GM18502 (cell line): ENCODE results near the gene HIF1A.
A peak's percentile ranks its signal among the peaks of the same experiment; 100 is the strongest.
"Not testable (repeated sequence)": the region's sequence is repeated elsewhere in the genome, so short reads cannot be mapped to it uniquely, and the experiment has no call there.

Experiments used
- ATAC-seq: cut with Tn5 transposase; IDR thresholded peaks from one replicate; pipeline ENCODE4 v1.9.1; 2021; ENCODE audit warnings: mild to moderate bottlenecking; ENCODE audit not compliant: unreplicated experiment, poor library complexity

Gene HIF1A

DNA sequence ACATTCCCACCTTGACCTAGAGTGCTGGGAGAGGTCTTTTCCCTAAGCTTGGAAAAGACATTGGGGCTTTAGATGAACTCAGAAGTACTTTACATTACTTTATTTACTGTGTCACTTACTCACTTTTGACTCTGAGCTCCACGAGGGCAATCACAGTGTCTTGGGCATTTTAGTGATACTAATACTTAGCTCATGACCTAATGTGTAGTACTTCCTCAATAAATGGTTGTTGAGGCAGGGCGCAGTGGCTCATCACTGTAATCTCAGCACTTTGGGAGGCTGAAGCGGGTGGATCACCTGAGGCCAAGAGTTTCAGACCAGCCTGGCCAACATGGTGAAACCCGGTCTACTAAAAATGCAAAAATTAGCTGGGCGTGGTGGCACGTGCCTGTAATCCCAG, 47.1 kb downstream of the HIF1A start:
- no peak for ATAC-seq

DNA sequence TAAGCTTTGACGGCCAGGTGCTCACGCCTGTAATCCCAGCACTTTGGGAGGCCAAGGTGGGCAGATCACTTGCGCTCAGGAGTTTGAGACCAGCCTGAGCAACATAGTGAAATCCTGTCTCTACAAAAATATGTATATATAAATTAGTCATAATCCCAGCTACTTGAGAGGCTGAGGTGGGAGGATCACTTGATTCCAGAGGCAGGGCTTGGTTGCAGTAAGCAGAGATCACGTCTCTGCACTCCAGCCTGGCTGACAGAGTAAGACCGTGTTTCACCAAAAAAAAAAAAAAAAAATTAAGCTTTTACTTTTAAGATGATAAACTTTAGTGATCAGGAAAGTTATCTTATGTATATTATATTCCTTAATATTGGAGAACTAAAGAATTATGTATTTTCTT, 48.9 kb downstream of the HIF1A start:
- ATAC-seq: no peak

DNA sequence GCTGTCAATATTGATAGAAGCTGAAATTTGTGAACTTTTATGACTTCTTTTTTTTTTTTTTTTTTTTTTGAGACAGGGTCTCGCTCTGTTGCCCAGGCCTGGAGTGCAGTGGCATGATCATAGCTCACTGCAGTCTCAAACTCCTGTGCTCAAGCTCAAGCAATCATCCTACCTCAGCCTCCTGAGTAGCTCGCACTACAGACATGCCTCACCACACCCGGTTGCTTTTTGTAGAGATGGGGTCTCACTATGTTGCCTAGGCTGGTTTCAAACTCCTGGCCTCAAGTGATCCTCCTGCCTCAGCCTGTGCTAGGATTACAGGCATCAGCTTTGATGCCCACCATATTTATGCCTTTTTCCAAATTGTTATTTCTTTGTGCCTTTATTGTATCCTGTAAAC, 51.0 kb downstream of the HIF1A start:
- ATAC-seq: not testable (repeated sequence)

DNA sequence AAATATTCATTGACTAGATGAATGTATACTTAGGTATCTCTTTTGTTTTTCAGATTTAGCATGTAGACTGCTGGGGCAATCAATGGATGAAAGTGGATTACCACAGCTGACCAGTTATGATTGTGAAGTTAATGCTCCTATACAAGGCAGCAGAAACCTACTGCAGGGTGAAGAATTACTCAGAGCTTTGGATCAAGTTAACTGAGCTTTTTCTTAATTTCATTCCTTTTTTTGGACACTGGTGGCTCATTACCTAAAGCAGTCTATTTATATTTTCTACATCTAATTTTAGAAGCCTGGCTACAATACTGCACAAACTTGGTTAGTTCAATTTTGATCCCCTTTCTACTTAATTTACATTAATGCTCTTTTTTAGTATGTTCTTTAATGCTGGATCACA, 51.6 kb downstream of the HIF1A start:
- no peak for ATAC-seq

DNA sequence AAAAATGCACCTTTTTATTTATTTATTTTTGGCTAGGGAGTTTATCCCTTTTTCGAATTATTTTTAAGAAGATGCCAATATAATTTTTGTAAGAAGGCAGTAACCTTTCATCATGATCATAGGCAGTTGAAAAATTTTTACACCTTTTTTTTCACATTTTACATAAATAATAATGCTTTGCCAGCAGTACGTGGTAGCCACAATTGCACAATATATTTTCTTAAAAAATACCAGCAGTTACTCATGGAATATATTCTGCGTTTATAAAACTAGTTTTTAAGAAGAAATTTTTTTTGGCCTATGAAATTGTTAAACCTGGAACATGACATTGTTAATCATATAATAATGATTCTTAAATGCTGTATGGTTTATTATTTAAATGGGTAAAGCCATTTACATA, 52.0 kb downstream of the HIF1A start:
- ATAC-seq: no peak

DNA sequence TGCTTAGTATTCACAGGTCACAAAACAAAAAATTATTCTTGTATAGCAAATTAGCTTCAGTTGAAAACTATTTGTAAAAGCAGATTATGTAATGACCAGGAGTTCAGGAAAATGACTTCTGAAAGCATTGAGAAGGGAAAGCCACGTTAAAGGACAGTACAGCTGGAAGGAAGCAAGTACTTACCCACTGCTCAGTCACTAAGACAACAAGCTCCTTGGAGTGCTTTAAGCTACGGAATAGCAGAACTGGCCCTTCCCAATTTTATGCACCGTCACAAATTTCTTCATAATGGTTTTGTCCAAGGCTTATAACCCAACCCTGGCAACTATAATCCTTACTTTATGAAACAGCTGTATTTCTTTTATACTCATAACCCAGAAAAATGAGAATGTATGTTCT, 54.0 kb downstream of the HIF1A start:
- ATAC-seq: no peak

DNA sequence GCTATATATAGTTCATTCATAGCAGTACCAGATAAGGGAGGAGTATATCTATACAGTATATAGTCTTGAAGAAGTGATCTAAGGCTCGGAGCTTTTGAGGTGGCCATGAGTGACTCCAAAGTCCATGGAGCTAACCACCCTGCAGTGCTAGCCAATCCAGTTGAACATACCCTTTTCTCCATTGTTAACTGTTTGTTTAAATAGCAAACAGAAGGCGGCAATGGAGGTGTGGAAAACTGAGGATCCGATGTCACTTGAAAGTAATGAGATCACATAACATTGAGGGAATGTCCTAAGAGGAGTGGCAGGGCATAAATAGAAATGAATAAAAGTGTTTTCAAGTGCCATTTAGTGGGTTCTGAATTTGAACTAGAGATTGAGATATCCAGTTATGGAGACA, 54.6 kb downstream of the HIF1A start:
- ATAC-seq: no peak

DNA sequence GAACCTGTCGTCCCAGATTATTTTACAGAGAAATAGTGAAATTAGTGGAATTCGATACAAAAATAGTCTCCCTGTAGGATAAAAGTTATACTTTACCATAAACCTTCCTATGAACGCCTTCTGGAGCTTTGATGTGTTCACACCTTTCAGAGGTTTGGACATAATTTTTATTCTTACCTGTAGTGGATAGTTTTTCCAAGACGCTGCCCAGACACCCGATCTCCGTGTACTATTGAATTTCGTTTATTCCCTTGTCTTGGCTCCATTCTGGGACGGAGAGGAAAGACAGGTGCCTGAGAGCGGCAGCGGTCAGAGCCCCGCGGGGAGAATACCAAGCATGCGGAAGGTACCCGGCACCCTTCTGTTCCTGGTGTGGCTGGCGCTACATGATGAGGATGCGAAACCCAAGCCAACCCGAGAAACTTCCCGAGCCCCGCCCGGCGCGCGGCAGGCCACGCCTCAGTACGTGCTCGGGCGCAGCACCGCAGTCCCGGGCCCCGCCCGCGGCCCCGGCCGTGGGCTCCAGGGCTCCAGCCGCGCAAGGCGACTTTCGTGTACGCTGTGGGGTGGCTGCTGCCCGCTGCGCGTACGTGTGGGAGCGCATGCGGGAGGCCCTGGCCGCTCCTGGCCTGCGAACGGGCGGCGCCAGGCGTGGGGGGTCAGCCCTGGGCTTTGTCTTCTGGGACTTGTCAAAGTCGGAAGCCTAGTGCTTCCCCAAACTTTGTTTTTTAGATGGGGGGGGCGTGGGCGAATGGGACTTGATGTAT, 55.6 kb downstream of the HIF1A start:
- peak; percentile 91 for ATAC-seq

DNA sequence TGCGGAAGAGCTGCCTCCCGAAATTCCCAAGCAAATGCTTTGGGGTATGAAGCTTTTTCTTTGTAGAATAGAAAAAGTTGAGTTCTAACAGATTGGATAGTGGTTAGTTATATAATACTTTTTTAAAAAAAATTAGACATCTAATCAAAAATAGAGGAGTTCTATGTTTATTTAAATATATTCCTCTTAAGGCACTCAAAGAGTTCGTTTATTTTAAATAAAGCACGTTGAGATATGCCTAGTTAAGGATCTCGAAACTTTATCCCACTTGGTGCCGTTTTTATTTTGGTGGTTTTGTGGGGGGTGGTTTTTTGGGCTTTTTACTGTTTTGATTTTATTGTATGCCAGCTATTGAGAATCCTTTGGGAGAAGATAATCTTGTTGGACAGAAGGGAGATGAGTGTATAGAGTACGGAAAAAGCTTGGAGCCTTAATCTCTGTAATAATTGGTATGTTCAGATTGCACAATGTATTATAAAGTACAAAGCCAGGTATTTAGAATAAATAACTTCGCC, 56.2 kb downstream of the HIF1A start:
- no peak for ATAC-seq

DNA sequence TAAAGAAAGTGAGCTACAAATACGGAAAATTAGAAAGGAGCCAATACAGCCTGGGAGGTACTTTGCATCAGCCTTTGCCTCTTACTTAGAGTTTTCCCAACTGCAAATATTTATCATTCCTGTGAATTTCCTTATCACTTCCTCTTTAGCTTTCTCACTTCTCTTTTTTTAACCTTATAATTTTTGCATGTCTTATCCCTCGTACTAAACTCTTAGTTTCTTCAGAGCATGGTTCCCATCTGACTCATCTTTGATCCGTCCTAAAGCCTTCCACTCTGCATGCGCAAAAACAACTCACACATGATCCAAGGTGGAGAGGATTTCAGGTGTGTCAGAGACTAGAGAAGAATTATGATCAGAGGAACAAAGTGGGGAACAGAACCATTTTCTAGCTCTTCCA, 57.3 kb downstream of the HIF1A start:
- ATAC-seq: peak; percentile 50

DNA sequence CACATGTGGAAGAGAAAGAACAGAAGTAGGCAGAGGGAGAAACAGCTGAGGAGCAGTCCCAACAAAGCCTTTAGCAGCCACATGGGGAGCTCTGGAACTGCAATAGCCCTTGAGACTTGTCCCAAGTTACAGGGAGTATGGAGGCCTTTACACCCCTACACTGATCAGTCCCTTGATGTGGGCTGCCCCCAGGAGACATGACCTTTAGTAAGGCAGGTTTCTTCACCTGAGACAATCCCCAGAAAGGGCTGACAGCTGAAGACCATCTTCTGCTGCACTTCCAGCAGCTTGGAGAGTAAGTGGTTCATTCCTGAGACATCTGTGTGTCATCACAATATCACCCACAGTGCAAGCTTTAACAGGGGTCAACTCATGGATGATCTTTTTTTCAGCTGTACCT, 58.3 kb downstream of the HIF1A start:
- ATAC-seq: no peak

DNA sequence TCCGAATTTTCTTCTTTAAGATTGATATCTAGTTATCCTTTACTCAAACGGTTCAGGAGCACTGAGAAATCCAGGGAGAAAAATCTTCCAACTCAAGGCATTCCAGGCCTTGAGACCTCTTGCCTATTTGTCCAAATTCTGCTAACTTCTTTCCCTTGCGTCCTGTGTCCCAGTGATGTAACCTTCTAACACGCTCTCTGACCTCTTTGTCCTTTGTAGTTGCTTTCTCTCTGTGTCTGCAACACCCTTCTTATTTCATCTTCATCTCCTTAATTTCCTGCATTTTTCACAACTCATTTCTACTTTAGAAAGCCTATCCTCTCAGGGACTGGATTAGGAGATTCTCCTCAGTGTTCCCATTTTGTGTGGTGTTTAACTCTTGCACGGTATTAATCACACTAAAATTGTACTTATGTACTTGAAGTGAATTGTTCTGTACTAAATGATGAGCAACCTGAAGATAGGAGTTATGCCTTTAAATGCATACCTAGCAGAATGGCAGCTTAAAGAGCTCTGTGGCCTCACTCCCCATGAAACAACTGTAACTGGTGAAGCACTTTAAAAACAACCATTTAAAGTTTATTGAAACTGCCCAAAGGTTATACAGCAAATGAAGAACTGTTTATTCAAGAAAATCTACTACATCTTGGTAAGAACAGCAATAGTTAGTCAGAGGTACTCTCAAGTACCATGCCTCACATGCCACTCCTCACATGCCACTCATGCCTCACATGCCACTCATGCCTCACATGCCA, 59.5 kb downstream of the HIF1A start:
- no peak for ATAC-seq

DNA sequence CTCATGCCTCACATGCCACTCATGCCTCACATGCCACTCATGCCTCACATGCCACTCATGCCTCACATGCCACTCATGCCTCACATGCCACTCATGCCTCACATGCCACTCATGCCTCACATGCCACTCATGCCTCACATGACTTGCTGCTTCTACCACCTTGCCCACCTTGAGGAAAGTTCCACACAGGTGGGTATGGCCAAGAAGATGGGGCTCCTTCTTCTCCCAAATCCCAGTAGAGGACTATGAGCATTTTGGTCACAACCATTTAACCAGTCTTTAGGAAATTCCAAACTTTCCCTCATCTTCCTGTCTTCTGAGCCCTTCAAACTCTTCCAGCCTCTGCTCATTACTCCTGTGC, 60.0 kb downstream of the HIF1A start:
- not testable (repeated sequence) for ATAC-seq

DNA sequence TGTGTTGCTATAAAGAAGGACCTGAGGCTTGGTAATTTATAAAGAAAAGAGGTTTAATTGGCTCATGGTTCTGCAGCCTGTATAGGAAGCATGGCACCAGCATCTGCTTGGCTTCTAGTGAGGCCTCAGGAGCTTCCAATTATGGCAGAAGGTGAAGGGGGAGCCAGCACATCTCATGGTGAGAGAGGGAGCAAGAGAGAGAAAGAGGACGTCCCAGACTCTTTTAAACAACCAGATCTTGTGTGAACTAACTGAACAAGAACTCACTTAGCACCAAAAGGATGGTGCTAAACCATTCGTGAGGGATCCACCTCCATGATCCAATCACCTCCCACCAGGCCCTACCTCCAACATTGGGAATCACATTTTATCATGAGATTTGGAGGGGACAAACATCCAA, 60.8 kb downstream of the HIF1A start:
- no peak for ATAC-seq

DNA sequence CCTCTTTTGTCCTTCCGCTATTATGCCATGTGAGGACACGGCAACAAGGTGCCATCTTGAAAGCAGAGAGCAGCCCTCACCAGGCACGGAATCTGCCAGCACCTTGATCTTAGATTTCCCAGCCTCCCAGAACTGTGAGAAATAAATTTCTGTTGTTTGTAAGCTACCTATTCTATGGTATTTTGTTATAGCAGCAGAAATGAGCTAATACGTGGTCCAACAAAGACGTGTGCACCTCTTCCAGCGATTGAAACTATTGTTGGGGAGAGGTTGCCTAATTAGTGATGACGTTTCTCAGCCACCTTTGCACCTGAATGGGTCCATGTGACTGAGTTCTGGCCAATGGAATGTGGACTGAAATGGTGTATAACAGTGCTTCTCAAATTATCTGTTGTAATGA, 64.6 kb downstream of the HIF1A start:
- ATAC-seq: no peak

DNA sequence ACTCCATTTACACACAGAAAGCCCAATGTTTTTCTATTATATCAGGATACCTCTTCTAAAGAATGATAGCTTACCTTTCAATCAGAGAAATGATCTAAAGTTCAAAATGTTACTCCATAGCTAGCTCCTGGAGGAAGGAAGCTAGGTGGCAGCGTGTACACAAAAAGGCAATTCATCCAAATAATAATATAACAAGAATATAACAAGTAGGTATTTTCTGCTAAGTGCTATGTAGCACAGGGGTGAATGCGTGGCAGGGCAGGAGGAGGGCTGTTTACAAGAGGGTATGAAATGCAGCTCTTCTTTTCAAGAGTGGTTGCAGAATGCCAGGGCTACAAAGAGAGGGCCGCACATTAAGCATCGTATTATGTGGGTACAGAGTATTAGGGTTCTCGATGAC, 66.2 kb downstream of the HIF1A start:
- ATAC-seq: peak; percentile 14

DNA sequence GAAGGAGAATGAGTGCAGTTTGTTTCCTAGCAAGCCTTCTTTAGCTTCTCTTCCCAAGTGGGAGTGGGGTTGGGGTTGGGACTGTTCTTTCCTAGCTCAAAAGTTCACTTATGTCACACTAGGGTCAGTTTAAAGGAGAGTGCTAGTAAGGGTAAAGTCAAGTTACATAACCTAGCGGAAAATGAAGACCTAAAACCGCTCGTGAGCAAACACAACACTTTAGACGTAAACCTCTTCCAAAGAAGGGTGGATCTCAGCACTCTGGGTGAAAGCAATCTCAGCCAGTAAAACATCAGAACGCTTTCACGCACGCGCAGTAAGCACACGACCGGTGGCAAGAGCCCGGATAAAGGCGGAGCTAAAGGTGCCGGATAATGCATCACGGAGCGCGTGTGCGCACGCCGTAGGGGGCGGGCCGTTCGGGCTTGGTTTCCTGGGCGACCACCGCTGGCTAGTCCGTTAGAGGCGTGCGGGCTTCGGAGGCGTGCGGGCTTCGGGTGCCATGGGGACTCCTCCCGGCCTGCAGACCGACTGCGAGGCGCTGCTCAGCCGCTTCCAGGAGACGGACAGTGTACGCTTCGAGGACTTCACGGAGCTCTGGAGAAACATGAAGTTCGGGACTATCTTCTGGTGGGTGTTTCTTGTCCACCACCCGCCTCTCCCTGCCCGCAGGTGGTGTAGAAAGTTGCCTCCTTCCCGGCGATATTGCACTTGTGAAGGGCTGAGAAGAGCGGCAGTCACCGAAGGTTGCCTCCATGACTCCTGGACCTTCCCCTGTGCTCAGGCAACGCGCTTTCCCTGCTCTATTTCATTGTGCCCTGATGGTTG, 66.9 kb downstream of the HIF1A start, which contains the start of gene SNAPC1:
TSS of gene SNAPC1 (plus strand) at position 462 of the 828 bp plus-strand sequence. CDS start at position 503, 41 bp downstream.
- peak; percentile 99 for ATAC-seq

DNA sequence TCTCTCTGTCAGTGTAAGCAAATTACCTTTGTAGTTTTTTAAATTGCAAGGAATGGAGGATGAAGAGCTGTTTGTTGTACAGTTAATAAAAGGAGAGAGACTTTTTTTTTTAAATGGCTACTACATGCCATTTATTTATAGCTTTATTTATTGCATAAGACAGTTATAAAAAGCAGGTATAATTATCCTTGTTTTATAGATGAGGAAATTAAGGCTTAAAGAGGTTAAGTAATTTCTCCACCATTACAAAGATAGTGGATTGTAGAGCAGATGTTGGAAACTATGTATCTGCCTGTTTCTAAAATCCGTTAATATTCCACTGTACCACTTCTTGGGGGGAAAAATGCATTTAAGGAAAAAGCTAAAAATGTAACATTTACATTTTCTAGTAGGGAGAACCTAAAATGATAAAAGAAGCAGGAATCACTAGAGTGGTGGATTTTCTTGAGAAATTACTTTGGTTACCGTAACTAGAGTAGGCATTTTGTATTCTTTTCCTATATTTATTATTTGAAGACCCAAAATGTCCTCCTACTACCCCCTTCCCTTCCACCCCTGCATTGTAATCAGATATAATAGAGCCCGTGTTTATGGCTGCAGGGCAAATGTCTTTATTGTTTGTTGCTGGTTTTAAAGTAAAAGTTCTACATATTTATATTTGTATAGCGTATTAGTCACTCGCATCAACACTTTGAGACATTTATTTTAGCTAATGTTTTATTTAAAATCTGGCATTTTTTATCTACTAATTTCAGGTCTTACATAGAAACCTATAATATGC, 69.2 kb downstream of the HIF1A start:
- no peak for ATAC-seq

DNA sequence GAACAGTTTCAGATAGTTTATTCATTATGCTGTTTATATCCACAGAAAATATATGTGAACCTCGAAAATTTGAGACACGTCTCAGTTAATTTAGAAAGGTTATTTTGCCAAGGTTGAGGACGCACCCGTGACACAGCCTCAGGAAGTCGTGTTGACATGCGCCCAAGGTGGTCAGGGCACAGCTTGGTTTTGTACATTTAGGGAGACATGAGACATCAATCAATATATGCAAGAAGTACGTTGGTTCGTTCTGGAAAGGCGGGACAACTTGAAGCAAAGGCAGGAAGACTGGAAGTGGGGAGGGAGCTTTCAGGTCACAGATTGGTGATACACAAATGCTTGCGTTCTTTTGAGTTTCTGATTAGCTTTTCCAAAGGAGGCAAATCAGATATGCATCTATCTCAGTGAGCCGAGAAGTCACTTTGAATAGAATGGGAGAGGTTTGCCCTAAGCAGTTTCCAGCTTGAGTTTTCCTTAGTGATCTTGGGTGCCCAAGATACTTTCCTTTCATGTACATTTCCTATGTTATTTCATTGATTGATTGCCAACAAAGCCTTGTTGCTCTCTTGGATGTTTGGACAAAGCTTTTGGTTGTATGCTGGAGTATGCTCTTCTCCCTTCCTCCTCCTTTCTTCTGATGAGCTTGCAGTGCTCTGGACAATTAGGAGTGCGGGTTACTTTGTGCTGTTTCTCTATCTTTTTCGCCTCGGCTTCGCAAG, 70.1 kb downstream of the HIF1A start:
- ATAC-seq: no peak
